Heart left ventricle (tissue), 16 donors: Measurements from ENCODE around the gene ITGA2. TPM values are rescaled to one million over a fixed set of nuclear protein-coding genes. Genes with fewer than 3 reads are reported as not detected.

Source experiments
- ATAC-seq, 4 donors: fragments of 200-7000 bp; cut with Tn5 transposase; one replicate each; pipeline ENCODE4 v1.9.1; 2020 to 2022; ENCODE audit warnings: moderate library complexity in 4 of 4, mild to moderate bottlenecking in 3 of 4, moderate number of reproducible peaks in 1 of 4
- DNase-seq, 5 donors: peaks; one replicate each; pipeline ENCODE4 v3.0.0-alpha.2; 2020
- H3K27ac ChIP-seq, 12 donors: fragments of 200-600 bp; sonication (generic) in 4 of 12; one replicate each; pipeline versions ENCODE4 v1.5.0 to v1.8.0; 2016 to 2022; ENCODE audit warnings: mild to moderate bottlenecking in 2 of 12
- H3K27me3 ChIP-seq, 9 donors: fragments of 200-600 bp; sonication (generic) in 2 of 9; one replicate each; pipeline versions ENCODE4 v1.5.1 to v1.8.0; 2016 to 2022; ENCODE audit warnings: mild to moderate bottlenecking in 3 of 9
- H3K36me3 ChIP-seq, 9 donors: fragments of 200-600 bp; sonication (generic) in 2 of 9; one replicate each; pipeline versions ENCODE4 v1.5.0 to v1.8.0; 2018 to 2022; ENCODE audit warnings: mild to moderate bottlenecking in 2 of 9
- H3K4me1 ChIP-seq, 12 donors: fragments of 200-600 bp; sonication (generic) in 4 of 12; one replicate each; pipeline versions ENCODE4 v1.5.0 to v1.8.0; 2016 to 2022; ENCODE audit warnings: mild to moderate bottlenecking in 3 of 12
- H3K4me3 ChIP-seq, 12 donors: fragments of 200-600 bp; sonication (generic) in 4 of 12; one replicate each; pipeline versions ENCODE4 v1.5.0 to v1.8.0; 2017 to 2022; ENCODE audit warnings: mild to moderate bottlenecking in 9 of 12, moderate library complexity in 4 of 12
- H3K9me3 ChIP-seq, 12 donors: fragments of 200-600 bp; sonication (generic) in 4 of 12; one replicate each; pipeline versions ENCODE4 v1.5.0 to v1.8.0; 2016 to 2022; ENCODE audit warnings: mild to moderate bottlenecking in 1 of 12
- POLR2A ChIP-seq, 2 donors: fragments of 450-650 bp; IDR thresholded peaks; one replicate each; pipeline ENCODE4 v1.6.1; 2017; ENCODE audit warnings: antibody characterized with exemption in 2 of 2, mild to moderate bottlenecking in 2 of 2, moderate library complexity in 2 of 2
- WGBS, 4 donors: extraction: QIAGEN DNeasy Blood & Tissue Kit in 2 of 4; methylation state at CpG; one replicate each; pipeline versions ENCODE4 v1.1.5 to v1.1.7; 2013 to 2018; 5-methylcytosine and 5-hydroxymethylcytosine counted together
- intact Hi-C, 10 donors: fragments of 100-400 bp; cut with DNase I; formaldehyde crosslinking; loops; one replicate each; pipeline versions ENCODE4 v1.11.1 to v1.14.2; 2022
- polyA plus RNA-seq, 2 donors: library from polyadenylated mRNA; stranded (reverse); fragments of 200-250 nt; gene quantifications; one replicate each; pipeline ENCODE4 v1.2.3, GENCODE V29; 2013
- total RNA-seq, 9 donors: library from RNA; depleted of rRNA in 2 of 9; stranded (reverse); fragments of >200 nt in 2 of 9; fragmentation: NEBNext Ultra II Directional in 3 of 9; extraction: Animal tissue kit (Norgen Biotek cat#: 25700) in 3 of 9; gene quantifications; one replicate each; pipeline versions ENCODE4 v1.1.0 to v1.2.4, GENCODE V29; 2016 to 2023
- TF ChIP-seq, protein P1 (sequence below), 12 donors: fragments of 200-600 bp; sonication (generic) in 4 of 12; IDR thresholded peaks; one replicate each; pipeline versions ENCODE4 v1.5.0 to v1.8.0; 2018 to 2022; ENCODE audit warnings: antibody characterized with exemption in 12 of 12, mild to moderate bottlenecking in 5 of 12
- donor health status: ischemic (EF 13 %, LVEDD 7.1; RV severe dilation, severe dysfunction).
- donor health status: healthy with polysubstance abuse.
- donor health status: DM: no; HTN: yes; CAD: no.
- donor health status: DM: no; HTN: no; CAD: no.
- donor health status: ischemic (EF 25% LVEDD 6.9; RV normal size, moderate dysfunction).
- donor health status: ischemic (EF 25% LVEDD 5.7; RV mildly dilated, moderate dysfunction).
- donor health status: healthy.
- donor health status: DM: yes; HTN: yes; CAD: no.
- donor health status: ischemic (EF 35%, LVEDD 5.7; RV mildly dilated, moderate dysfunction).
- donor health status: nonischemic (EF 11% LVEDD 7.7; RV severe dilation, severe dysfunction).
- donor health status: DM: yes; HTN: yes; CAD: no.
- donor health status: PGD.
- donor health status: ischemic (EF 29% LVEDD 5.4; RV normal size, mild dysfunction).
- donor health status: nonischemic (EF 23%, LVEDD 6.1; RV moderate dilation, normal function).

The ITGA2 gene
- total and polyA plus RNA-seq, 11 donors: 0.23 to 10.7 (median 1.00) TPM

DNA sequence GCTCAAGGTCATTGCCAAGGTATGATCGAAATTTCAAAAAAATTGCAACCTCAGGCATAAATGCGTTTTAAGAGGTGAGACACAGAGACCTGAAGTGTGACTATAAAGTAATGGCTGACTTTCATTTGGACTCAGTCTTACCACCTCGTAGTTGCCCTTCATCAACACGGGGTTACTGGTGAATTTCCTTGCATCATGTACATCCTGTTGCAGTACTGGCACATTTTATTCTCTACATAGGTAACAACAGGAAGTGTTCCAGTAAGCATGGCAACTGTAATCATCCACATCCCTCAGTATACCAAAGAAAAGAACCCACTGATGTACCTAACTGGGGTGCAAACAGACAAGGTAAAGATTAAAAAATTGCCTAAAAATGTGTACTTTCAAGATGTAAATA lies 91.1 kb downstream of the ITGA2 start:
- Histone ChIP-seq H3K27ac (no peak overlapping the region), H3K9me3 (no peaks in the 10 kb centered on the region), H3K27me3 (no peaks in the 10 kb centered on the region), H3K4me1 (no peaks in the 10 kb centered on the region), H3K36me3 (peaks cover 0 to 20% (median 0%) of the 10 kb centered on the region in 9 donors), H3K4me3 (no peak overlapping the region)
- intact Hi-C loops: no loop called here
- TF ChIP-seq POLR2A (IDR thresholded peaks at IDR 0.05): no peak
- TF ChIP-seq, protein P1, sequence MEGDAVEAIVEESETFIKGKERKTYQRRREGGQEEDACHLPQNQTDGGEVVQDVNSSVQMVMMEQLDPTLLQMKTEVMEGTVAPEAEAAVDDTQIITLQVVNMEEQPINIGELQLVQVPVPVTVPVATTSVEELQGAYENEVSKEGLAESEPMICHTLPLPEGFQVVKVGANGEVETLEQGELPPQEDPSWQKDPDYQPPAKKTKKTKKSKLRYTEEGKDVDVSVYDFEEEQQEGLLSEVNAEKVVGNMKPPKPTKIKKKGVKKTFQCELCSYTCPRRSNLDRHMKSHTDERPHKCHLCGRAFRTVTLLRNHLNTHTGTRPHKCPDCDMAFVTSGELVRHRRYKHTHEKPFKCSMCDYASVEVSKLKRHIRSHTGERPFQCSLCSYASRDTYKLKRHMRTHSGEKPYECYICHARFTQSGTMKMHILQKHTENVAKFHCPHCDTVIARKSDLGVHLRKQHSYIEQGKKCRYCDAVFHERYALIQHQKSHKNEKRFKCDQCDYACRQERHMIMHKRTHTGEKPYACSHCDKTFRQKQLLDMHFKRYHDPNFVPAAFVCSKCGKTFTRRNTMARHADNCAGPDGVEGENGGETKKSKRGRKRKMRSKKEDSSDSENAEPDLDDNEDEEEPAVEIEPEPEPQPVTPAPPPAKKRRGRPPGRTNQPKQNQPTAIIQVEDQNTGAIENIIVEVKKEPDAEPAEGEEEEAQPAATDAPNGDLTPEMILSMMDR (IDR thresholded peaks at IDR 0.05): no peak
- ATAC-seq (no peak), DNase-seq (no peak)
- 84 to 89% (median 88%) methylated on average over 4 of the region's 4 CpGs for WGBS, 4 donors

DNA sequence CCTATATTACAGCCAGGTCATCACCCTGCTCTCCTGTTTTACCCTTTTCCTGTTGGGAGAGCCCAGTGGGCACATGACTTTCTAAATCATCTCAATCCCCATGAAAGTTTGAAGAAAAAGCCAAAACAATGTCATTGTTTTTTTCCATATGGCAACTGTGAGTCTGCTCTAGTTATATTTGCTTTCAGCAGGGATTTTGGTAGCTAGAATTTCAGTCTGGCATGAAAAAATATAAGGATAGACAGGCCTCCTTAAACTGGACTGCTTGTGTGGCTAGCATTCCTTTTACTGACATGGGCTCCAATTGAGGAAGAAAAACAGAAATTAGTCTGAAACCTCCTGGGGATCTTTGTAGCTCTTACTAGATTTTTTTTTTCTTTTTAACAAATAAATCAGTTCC lies 94.8 kb downstream of the ITGA2 start:
- no peak overlapping the region for H3K27ac ChIP-seq
- H3K9me3 ChIP-seq: no peaks in the 10 kb centered on the region
- no peak for ATAC-seq
- TF ChIP-seq, protein P1 (IDR thresholded peaks at IDR 0.05): no peak
- no peak for TF ChIP-seq POLR2A (IDR thresholded peaks at IDR 0.05)
- H3K4me1 ChIP-seq: no peaks in the 10 kb centered on the region
- no peak for DNase-seq
- intact Hi-C loops: no loop called here
- peaks cover 0 to 6% (median 0%) of the 10 kb centered on the region in 9 donors for H3K36me3 ChIP-seq
- H3K27me3 ChIP-seq: no peaks in the 10 kb centered on the region
- H3K4me3 ChIP-seq: no peak overlapping the region

DNA sequence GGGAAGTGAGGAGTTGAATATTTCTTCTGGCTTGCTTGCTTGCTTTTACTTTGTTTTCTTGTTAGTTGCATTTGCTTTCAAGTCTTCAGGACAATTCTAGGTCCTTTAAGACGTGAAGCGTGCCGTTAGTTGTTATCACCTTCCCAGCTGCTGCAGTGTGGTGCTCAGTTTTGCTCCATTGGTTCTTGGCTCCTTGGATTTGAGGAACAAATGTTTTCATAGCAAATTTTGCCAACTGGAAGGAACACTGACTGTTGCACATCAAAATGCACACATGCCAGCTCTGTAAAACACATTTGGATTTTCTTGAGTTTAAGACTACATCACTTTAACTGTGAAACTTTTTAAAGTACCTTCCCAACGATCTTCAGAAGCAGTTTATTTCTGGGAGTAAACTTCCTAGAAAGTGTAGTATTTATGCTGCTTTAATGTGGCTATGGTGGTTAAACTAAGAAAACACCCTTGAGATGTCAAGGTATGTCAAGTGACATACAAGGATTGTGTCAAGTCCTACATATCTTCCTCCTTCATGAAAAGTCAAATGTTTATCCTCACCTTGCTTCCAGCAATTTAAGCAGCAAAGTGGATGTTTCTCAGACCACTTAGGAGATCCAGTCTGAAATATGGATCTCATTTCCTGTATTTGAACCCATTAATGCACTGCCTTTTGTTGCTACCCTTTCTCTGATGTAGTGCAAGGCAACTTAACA lies 95.5 kb downstream of the ITGA2 start:
- Histone ChIP-seq H3K36me3 (peaks cover 0 to 6% (median 0%) of the 10 kb centered on the region in 9 donors), H3K27ac (no peak overlapping the region), H3K4me3 (no peak overlapping the region), H3K27me3 (no peaks in the 10 kb centered on the region), H3K4me1 (peaks cover 0 to 5% (median 0%) of the 10 kb centered on the region in 12 donors), H3K9me3 (no peaks in the 10 kb centered on the region)
- WGBS, 4 donors: 75 to 85% (median 81%) methylated on average over 4 of the region's 4 CpGs
- intact Hi-C loops: no loop called here
- TF ChIP-seq, protein P1 (IDR thresholded peaks at IDR 0.05): no peak
- TF ChIP-seq POLR2A (IDR thresholded peaks at IDR 0.05): no peak
- ATAC-seq (no peak), DNase-seq (no peak)

GRCh38 chr5:53087171-53087570 lies 98.0 kb downstream of the ITGA2 start:
- Histone ChIP-seq H3K27me3 (no peaks in the 10 kb centered on the region), H3K4me3 (no peak overlapping the region), H3K4me1 (peaks cover 0 to 14% (median 3%) of the 10 kb centered on the region in 12 donors), H3K9me3 (no peaks in the 10 kb centered on the region), H3K36me3 (peaks cover 0 to 6% (median 0%) of the 10 kb centered on the region in 9 donors), H3K27ac (no peak overlapping the region)
- no peak for TF ChIP-seq POLR2A (IDR thresholded peaks at IDR 0.05)
- TF ChIP-seq, protein P1 (IDR thresholded peaks at IDR 0.05): no peak
- ATAC-seq: no peak
- no peak for DNase-seq
- 94 to 100% (median 96%) methylated on average over 1 of the region's 1 CpG for WGBS, 4 donors
- intact Hi-C loops: no loop called here
